ENCODE data around the gene BRD3.

Gene BRD3

DNA sequence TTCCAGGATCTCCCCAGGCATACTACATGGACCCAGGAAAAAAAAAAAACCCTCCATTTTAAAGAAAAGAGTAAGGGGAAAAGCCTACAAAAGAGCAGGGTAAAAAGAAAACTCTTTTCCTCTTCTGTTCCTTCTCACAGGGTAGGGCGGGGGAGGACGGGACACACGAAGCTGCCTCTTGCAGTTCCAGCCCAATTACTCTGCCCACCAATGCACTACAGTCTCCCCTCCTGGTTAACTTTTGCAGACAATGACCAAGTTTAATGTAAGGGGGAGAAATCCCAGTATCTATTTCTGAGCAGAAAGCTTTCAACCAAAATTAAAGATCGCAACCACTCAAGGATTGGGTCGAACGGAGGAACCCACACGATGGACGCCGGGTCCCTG lies 1.3 kb downstream of the BRD3 start:
- no peak for DNase-seq (ENCODE audit: low read depth, low spot score)
- in situ Hi-C loops (cut with HindIII; ENCODE audit: low sequenced_read_pairs), result no loop called here
- H3K4me3 ChIP-seq (ENCODE audit: low read depth, low read length), result peak overlapping the region; percentile 77
- TF ChIP-seq, protein P1, sequence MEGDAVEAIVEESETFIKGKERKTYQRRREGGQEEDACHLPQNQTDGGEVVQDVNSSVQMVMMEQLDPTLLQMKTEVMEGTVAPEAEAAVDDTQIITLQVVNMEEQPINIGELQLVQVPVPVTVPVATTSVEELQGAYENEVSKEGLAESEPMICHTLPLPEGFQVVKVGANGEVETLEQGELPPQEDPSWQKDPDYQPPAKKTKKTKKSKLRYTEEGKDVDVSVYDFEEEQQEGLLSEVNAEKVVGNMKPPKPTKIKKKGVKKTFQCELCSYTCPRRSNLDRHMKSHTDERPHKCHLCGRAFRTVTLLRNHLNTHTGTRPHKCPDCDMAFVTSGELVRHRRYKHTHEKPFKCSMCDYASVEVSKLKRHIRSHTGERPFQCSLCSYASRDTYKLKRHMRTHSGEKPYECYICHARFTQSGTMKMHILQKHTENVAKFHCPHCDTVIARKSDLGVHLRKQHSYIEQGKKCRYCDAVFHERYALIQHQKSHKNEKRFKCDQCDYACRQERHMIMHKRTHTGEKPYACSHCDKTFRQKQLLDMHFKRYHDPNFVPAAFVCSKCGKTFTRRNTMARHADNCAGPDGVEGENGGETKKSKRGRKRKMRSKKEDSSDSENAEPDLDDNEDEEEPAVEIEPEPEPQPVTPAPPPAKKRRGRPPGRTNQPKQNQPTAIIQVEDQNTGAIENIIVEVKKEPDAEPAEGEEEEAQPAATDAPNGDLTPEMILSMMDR (IDR thresholded peaks at IDR 0.05; ENCODE audit: low read depth, low read length), result no peak

DNA sequence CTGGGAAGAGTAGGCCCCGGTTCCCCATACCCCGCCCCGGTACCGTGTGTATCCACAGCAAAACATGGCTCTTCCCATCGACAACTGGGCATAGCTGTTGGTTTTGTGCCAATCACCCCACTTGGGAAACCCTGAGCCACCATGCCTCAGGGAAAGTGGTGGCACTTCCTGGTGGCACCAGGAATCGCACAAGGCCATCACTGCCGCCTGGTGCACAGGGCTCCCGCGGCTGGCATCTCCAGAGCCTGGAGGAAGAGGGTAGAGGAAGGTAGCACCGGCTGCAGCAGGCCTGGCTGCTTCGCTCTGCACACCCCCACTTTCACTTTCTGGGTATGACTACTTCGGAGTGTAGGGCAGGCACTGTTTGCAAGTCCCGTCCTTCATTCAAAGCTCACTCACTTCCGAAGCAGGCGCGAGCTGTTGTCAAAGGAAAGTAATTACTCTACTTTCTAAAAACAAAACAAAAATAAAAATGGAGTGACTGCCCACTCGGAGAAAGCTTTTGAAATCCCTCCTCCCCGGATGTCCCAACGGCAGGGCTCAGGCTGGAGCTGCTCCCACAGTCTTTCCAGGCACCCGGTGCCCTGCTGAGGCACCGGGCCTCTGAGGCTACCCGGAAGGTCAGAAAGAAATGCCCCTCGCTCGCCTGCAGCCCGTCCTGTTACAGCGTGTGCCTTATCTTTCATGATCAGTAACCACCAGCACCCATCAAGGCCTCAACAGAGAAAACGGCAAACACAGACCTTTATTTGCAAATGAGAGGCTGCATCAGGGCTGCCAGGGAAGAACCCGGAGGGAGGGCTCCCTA lies 2.0 kb downstream of the BRD3 start:
- in situ Hi-C loops (cut with HindIII; ENCODE audit: low sequenced_read_pairs), result no loop called here
- TF ChIP-seq, protein P1 (IDR thresholded peaks at IDR 0.05; ENCODE audit: low read depth, low read length), result no peak
- H3K4me3 ChIP-seq (ENCODE audit: low read depth, low read length), result peak overlapping the region; percentile 77
- DNase-seq (ENCODE audit: low read depth, low spot score), result peak; percentile 48

DNA sequence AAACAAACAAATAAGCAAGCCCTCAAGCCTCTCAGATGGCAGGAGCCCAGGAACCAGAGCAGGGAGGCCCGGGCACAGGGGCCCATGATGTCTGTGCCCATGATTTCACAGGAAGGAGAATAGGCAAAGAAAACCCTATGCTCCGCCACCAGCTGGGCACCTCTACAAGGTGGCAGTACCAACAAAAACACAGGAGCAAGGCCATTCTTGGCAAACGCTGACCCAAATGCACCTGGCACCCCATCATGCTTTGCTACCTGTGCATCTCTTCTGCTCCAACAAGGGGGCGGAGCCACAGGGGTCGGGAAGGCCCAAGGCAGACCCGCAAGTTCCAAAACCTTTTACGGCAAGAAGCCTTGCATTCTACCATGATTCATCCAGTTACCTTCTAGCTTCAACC lies 3.1 kb downstream of the BRD3 start:
- H3K4me3 ChIP-seq (ENCODE audit: low read depth, low read length), result no peak overlapping the region
- TF ChIP-seq, protein P1 (IDR thresholded peaks at IDR 0.05; ENCODE audit: low read depth, low read length), result no peak
- in situ Hi-C loops (cut with HindIII; ENCODE audit: low sequenced_read_pairs), result no loop called here

DNA sequence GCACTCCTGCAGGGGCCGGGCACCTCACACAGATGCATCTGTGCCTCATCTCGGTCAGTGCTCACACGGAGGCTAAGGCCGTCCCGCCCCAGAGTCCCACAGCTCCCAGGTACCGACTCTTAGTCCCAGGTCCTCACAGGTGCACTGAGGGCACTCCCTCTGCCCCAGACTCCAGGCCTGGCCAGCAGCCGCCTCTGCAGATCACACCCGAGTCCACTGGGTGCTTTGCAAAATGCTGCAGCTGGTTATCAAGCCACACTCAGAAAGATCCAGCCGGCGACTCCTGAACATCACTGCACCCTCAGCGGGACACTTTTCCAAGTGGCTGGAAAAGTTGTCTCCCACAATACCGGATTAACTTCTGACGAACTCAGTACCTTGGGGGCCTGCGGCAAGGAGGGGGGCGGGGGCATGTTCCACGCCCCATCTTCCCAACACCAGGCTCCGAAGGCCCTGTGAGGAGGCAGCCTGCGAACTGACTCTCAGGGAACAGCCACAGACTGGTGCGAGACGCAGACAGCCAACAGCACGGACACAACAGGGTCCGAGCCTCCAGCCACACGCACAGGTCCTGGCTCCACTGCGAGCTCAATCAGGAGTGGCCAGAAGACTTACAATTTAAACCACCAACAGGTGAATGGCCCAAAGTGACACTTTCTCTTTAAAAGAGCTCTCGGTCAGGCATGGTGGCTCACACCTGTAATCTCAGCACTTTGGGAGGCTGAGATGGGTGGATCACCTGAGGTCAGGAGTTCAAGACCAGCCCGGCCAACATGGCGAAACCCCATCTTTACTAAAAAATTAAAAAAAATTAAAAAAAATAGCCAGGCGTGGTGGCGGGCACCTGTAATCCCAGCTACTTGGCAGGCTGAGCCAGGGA lies 4.0 kb downstream of the BRD3 start:
- H3K4me3 ChIP-seq (ENCODE audit: low read depth, low read length), result no peak overlapping the region
- in situ Hi-C loops (cut with HindIII; ENCODE audit: low sequenced_read_pairs), result no loop called here
- TF ChIP-seq, protein P1 (IDR thresholded peaks at IDR 0.05; ENCODE audit: low read depth, low read length), result no peak
- DNase-seq (ENCODE audit: low read depth, low spot score), result no peak

More for the DNA sequence above, 3.1 kb downstream of the BRD3 start:
- no peak for DNase-seq (ENCODE audit: low read depth, low spot score)

DNA sequence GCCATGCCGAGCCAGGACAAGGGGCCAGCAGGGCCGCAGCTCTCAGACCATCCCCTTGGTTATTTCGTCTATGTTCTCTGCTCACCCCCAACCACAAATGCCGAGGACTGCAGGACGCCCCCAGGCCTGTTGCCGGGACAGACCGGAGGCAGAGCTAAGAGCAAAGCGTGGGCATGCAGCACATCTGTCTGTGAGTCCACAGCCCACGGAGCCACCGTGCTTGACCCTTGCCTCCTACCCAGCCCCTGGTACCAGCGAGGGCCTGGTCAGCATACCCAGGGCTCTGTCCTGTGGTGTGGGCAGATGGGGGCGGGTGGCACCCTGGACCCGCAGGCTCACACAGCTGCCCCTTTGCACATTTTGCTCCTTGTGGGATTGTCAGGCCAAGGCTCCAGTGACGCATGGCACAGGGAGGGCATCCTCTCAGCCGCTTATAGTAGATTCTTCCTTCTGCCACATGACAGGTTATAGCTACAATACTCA lies 4.7 kb downstream of the BRD3 start:
- in situ Hi-C loops (cut with HindIII; ENCODE audit: low sequenced_read_pairs), result no loop called here
- DNase-seq (ENCODE audit: low read depth, low spot score), result no peak
- TF ChIP-seq, protein P1 (IDR thresholded peaks at IDR 0.05; ENCODE audit: low read depth, low read length), result no peak
- H3K4me3 ChIP-seq (ENCODE audit: low read depth, low read length), result no peak overlapping the region

DNA sequence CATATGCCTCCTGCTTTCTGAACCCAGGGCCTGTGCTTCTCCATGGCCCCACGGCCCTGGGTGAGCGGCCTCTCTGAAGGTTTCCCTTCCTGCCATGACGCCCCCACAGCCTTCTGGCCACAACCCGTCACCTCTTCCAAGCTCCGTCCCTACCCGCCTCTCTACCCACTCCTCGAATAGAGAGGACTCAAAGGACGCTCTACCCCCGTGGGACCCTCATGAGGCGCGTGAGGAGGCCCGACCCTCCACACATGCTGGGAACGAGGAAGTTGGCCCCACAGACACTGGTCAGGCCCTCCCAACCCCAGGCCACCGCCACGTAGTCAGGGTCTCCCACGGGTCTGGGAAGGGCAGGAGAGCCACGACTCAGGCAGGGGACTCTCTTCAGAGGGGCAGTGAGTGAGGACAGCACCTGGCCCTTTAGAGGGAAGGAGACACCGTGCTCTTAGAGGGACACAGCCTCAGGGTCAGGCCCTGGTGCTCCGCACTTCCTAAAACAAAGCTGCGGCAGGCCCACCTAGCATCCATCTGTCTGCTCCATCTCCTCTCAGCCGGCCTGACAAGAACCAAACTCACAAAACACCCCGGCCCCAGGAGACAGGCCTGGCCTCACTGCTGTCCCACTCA lies 5.3 kb downstream of the BRD3 start:
- no peak for DNase-seq (ENCODE audit: low read depth, low spot score)
- TF ChIP-seq, protein P1 (IDR thresholded peaks at IDR 0.05; ENCODE audit: low read depth, low read length), result no peak
- in situ Hi-C loops (cut with HindIII; ENCODE audit: low sequenced_read_pairs), result no loop called here

More for the DNA sequence above, 5.3 kb downstream of the BRD3 start:
- no peak overlapping the region for H3K4me3 ChIP-seq (ENCODE audit: low read depth, low read length)
